PC-9 (cell line): ENCODE measurements around the gene FMO5.

Experiments used
- EZH2 ChIP-seq: fragments of 200-600 bp; sonication (generic); IDR thresholded peaks from 2 replicates; pipeline ENCODE4 v1.8.0; 2017; ENCODE audit warnings: antibody characterized with exemption, low read depth
- TF ChIP-seq, protein P1 (sequence below): fragments of 200-600 bp; sonication (generic); conservative IDR thresholded peaks from 2 replicates; pipeline ENCODE4 v1.6.1; 2017; ENCODE audit warnings: mixed run types, antibody characterized with exemption, mild to moderate bottlenecking, moderate library complexity

DNA sequence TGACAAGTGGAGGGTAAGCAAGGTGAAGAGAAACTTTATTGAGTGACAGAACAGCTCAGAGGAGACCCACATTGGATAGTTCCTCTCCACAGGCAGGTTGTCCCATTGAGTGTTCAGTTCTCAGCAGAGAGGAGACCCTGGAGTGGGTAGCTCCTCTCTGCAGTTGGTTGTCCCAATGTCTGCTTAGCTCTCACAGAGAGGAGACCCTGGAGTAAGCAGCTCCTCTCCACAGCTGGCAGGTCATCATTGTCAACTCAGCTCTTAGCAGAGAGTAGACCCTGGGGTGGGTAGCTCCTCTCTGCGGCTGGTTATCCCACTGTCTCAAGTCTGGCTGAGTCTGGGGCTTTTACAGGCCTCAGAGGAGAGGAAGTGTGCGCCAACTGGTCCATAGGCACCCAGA is 11.3 kb upstream of the FMO5 start:
- TF ChIP-seq, protein P1, sequence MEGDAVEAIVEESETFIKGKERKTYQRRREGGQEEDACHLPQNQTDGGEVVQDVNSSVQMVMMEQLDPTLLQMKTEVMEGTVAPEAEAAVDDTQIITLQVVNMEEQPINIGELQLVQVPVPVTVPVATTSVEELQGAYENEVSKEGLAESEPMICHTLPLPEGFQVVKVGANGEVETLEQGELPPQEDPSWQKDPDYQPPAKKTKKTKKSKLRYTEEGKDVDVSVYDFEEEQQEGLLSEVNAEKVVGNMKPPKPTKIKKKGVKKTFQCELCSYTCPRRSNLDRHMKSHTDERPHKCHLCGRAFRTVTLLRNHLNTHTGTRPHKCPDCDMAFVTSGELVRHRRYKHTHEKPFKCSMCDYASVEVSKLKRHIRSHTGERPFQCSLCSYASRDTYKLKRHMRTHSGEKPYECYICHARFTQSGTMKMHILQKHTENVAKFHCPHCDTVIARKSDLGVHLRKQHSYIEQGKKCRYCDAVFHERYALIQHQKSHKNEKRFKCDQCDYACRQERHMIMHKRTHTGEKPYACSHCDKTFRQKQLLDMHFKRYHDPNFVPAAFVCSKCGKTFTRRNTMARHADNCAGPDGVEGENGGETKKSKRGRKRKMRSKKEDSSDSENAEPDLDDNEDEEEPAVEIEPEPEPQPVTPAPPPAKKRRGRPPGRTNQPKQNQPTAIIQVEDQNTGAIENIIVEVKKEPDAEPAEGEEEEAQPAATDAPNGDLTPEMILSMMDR: no peak
- no peak for TF ChIP-seq EZH2
